MM.1S (cell line): ENCODE results near the gene PJA1.

Experiments used
- DNase-seq: peaks from one replicate; pipeline ENCODE4 v3.0.0-alpha.2; 2015
- H2AFZ ChIP-seq: fragments of 300-600 bp; sonication (generic); 2 replicates; pipeline ENCODE4 v1.6.0; 2016; ENCODE audit warnings: antibody characterized with exemption, low read length
- H3F3A ChIP-seq: fragments of 300-600 bp; sonication (generic); 2 replicates; pipeline ENCODE4 v1.6.1; 2016; ENCODE audit warnings: mild to moderate bottlenecking, antibody characterized with exemption, low read length, moderate library complexity, mixed read lengths; ENCODE audit not compliant: insufficient read depth
- H3K27ac ChIP-seq: fragments of 300-600 bp; sonication (generic); 2 replicates; pipeline ENCODE4 v1.5.1; 2016; ENCODE audit warnings: mild to moderate bottlenecking, low read length
- H3K27me3 ChIP-seq: fragments of 300-600 bp; sonication (generic); replicated peaks from 2 replicates; pipeline ENCODE4 v1.6.0; 2016; ENCODE audit warnings: low read length; ENCODE audit not compliant: insufficient read depth
- H3K36me3 ChIP-seq: fragments of 300-600 bp; sonication (generic); replicated peaks from 2 replicates; pipeline ENCODE4 v1.6.1; 2016; ENCODE audit warnings: mild to moderate bottlenecking, low read length, mixed read lengths; ENCODE audit not compliant: insufficient read depth
- H3K4me1 ChIP-seq: fragments of 300-600 bp; sonication (generic); 2 replicates; pipeline ENCODE4 v1.6.1; 2016; ENCODE audit warnings: low read length, mixed read lengths
- H3K4me2 ChIP-seq: fragments of 300-600 bp; sonication (generic); 2 replicates; pipeline ENCODE4 v1.6.0; 2016; ENCODE audit warnings: low read depth, low read length
- H3K4me3 ChIP-seq: fragments of 300-600 bp; sonication (generic); 2 replicates; pipeline ENCODE4 v1.5.1; 2016; ENCODE audit warnings: low read length, mixed read lengths
- H3K79me2 ChIP-seq: fragments of 300-600 bp; sonication (generic); 2 replicates; pipeline ENCODE4 v1.6.1; 2016; ENCODE audit warnings: mixed run types, low read length, mixed read lengths
- H3K9ac ChIP-seq: fragments of 300-600 bp; sonication (generic); 2 replicates; pipeline ENCODE4 v1.6.1; 2016; ENCODE audit warnings: low read length, mixed read lengths
- H3K9me2 ChIP-seq: fragments of 300-600 bp; sonication (generic); replicated peaks from 2 replicates; pipeline ENCODE4 v1.6.1; 2016; ENCODE audit warnings: mild to moderate bottlenecking, low read length, mixed read lengths; ENCODE audit not compliant: insufficient read depth
- H3K9me3 ChIP-seq: fragments of 300-600 bp; sonication (generic); replicated peaks from 2 replicates; pipeline ENCODE4 v1.6.1; 2016; ENCODE audit warnings: mild to moderate bottlenecking, low read length, mixed read lengths; ENCODE audit not compliant: insufficient read depth
- H4K20me1 ChIP-seq: fragments of 300-600 bp; sonication (generic); 2 replicates; pipeline ENCODE4 v1.6.1; 2016; ENCODE audit warnings: mild to moderate bottlenecking, low read length, moderate library complexity, mixed read lengths; ENCODE audit not compliant: insufficient read depth
- EZH2 ChIP-seq: fragments of 300-600 bp; sonication (generic); optimal IDR thresholded peaks from 2 replicates; pipeline ENCODE3; 2017; ENCODE audit warnings: low read depth, mild to moderate bottlenecking, antibody characterized with exemption, low read length, mixed read lengths
- EZH2phosphoT487 ChIP-seq: fragments of 300-600 bp; sonication (generic); IDR thresholded peaks from 2 replicates; pipeline ENCODE4 v1.6.1; 2018; ENCODE audit warnings: antibody characterized with exemption, low read length
- TF ChIP-seq, protein P1 (sequence below): fragments of 300-600 bp; sonication (generic); IDR thresholded peaks from 2 replicates; pipeline ENCODE4 v1.5.1; 2016; ENCODE audit warnings: antibody characterized with exemption, low read length, mixed read lengths

Gene PJA1

DNA sequence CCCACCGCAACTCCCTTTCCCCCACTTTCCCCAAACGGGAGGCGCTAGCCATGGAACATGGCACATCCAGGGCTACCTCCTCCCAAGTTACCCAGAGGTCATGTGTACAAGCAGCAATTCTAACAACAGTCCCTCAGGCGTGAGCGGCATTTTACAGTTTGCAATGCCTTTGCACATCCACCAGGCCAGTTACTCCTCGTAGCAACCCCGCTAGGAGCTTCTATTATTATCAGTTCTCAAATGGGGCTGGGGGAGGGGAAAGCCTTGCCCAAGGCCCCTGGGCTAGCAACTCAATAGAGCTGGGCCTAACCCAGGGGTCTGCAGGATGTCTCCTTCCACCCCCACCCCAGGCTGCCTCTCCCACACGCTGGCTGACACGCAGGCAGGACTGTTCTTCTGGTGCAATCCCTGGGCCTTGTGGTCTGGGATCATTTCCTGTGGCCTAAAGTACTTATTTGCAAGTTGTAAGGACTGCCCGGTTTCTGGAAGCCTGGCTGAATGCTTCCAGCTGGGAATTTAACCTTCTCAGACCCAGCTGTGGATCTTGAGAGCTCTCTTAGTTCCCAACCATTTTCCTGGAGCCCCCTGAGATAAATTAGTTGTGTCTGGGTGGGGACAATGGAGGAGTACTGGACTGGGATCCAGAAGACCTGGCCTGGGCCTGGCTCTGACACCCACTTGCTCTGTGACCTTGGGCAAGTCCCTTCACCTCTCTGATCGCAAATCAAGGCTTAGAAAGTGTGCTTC lies 27.7 kb downstream of the PJA1 start:
- no peaks in the 10 kb centered on the region for H3K79me2 ChIP-seq
- H3K27ac ChIP-seq: no peak overlapping the region
- H2AFZ ChIP-seq: no peak overlapping the region
- no peaks in the 10 kb centered on the region for H3K9me3 ChIP-seq
- no peak overlapping the region for H3K4me2 ChIP-seq
- no peak overlapping the region for H3K9ac ChIP-seq
- H3K4me3 ChIP-seq: no peak overlapping the region
- no peaks in the 10 kb centered on the region for H3K36me3 ChIP-seq
- H3K9me2 ChIP-seq: no peaks in the 10 kb centered on the region
- no peak for DNase-seq
- H3F3A ChIP-seq: no peaks in the 10 kb centered on the region
- H4K20me1 ChIP-seq: no peaks in the 10 kb centered on the region
- no peaks in the 10 kb centered on the region for H3K27me3 ChIP-seq
- TF ChIP-seq EZH2 (no peak), EZH2phosphoT487 (no peak)
- TF ChIP-seq, protein P1, sequence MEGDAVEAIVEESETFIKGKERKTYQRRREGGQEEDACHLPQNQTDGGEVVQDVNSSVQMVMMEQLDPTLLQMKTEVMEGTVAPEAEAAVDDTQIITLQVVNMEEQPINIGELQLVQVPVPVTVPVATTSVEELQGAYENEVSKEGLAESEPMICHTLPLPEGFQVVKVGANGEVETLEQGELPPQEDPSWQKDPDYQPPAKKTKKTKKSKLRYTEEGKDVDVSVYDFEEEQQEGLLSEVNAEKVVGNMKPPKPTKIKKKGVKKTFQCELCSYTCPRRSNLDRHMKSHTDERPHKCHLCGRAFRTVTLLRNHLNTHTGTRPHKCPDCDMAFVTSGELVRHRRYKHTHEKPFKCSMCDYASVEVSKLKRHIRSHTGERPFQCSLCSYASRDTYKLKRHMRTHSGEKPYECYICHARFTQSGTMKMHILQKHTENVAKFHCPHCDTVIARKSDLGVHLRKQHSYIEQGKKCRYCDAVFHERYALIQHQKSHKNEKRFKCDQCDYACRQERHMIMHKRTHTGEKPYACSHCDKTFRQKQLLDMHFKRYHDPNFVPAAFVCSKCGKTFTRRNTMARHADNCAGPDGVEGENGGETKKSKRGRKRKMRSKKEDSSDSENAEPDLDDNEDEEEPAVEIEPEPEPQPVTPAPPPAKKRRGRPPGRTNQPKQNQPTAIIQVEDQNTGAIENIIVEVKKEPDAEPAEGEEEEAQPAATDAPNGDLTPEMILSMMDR: no peak
- no peaks in the 10 kb centered on the region for H3K4me1 ChIP-seq

DNA sequence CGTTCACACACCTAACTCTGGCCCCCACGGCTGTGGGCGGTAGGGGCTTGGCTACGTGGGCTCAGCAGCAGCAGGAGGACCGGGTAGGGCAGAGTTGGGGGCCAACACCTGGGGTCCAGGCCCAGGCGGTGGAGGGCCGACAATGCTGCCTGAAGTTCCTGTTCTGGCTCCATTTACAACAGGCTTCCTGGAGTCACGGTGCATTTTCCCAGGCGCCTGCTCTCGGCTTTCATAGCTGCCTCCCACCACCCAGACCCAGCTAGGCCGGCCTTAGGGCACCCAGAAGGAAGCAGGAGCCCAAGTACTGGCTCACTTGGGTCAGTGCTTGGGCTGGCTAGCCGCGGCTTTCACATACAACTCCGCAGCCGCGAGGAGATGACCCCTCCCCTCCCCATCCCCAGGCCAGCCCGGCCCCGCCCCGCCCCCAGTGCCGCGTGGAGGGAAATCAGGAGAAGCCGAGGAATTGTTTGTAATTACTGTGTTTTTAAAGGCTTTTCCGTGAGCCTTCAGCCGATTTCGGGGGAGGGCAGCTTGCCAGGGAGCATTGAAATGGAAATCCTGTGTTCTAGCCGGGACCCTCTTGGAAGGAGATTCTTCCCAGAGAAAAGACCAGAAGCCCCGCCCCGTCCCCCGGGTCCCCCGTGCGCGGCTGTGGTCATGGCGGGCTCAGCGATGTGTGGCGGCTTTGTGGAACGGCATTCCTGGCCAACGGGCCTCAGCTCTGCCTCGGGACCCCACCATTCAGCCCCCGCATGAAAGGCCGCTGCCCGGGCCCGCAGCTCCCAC lies 28.5 kb downstream of the PJA1 start:
- Histone ChIP-seq H3K79me2 (no peaks in the 10 kb centered on the region), H4K20me1 (no peaks in the 10 kb centered on the region), H3K27me3 (no peaks in the 10 kb centered on the region), H3K4me1 (no peaks in the 10 kb centered on the region), H3K9me3 (no peaks in the 10 kb centered on the region), H3K9me2 (no peaks in the 10 kb centered on the region), H3F3A (no peaks in the 10 kb centered on the region), H2AFZ (no peak overlapping the region), H3K9ac (no peak overlapping the region), H3K36me3 (no peaks in the 10 kb centered on the region), H3K4me2 (no peak overlapping the region), H3K4me3 (no peak overlapping the region), H3K27ac (no peak overlapping the region)
- TF ChIP-seq EZH2phosphoT487 (no peak), EZH2 (no peak)
- TF ChIP-seq, protein P1: no peak
- no peak for DNase-seq

DNA sequence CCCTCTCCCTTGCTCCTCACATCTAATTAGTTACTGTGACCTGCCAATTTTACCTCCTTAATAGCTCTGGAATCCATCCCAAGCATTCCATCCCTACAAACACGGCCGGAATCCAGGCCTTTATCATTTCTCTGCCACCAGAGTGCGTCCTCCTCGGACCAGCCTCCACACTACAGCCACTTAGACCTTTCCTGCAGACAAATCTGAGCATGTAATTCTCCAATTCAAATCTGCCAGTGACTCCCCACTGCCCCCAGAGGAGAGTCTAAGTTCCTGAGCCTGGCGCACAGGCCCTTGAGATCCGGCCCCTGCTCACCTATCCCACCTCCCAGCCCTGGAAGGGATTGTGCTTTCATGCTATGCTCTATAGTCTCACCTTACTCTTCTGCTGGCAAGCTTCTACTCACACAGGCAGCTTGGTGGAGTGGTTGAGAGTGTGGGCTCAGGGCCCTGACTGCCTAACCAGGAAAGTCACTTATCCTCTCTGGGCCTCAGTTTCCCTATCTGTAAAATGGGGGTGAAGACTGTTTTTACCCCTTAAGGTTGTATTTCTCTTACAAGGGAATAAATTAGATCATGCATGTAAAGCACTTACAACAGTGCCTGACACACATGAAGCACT lies 31.2 kb downstream of the PJA1 start:
- no peaks in the 10 kb centered on the region for H3K9me2 ChIP-seq
- H3K9ac ChIP-seq: no peak overlapping the region
- no peaks in the 10 kb centered on the region for H3K27me3 ChIP-seq
- no peaks in the 10 kb centered on the region for H3F3A ChIP-seq
- no peaks in the 10 kb centered on the region for H3K9me3 ChIP-seq
- no peaks in the 10 kb centered on the region for H4K20me1 ChIP-seq
- no peaks in the 10 kb centered on the region for H3K36me3 ChIP-seq
- H3K4me1 ChIP-seq: no peaks in the 10 kb centered on the region
- H3K4me2 ChIP-seq: no peak overlapping the region
- H2AFZ ChIP-seq: no peak overlapping the region
- no peak overlapping the region for H3K27ac ChIP-seq
- no peak overlapping the region for H3K4me3 ChIP-seq
- TF ChIP-seq, protein P1: no peak
- no peak for TF ChIP-seq EZH2phosphoT487
- no peak for TF ChIP-seq EZH2
- no peak for DNase-seq
- no peaks in the 10 kb centered on the region for H3K79me2 ChIP-seq
